Activated naive CD8-positive, alpha-beta T cell treated with anti-CD3 and anti-CD28 coated beads, Interleukin-2, amount 50 U/mL, for 16 hours (primary cell): ENCODE data around the gene CA9.

Experiments
- DNase-seq: peaks from one replicate; pipeline ENCODE4 v3.0.0-alpha.2; 2020; ENCODE audit warnings: low read depth, low spot score

The CA9 gene

GRCh38 chr9:35651956-35652828, 21.5 kb upstream of the CA9 start:
- no peak for DNase-seq

GRCh38 chr9:35652829-35653209, 20.9 kb upstream of the CA9 start:
- DNase-seq: no peak

GRCh38 chr9:35653611-35654010, 20.1 kb upstream of the CA9 start:
- DNase-seq: no peak

- DNase-seq: no peak
Measured at GRCh38 chr9:35656348-35656747, 17.4 kb upstream of the CA9 start.

GRCh38 chr9:35656831-35657545, 16.7 kb upstream of the CA9 start:
- no peak for DNase-seq

GRCh38 chr9:35657546-35658136, 16.1 kb upstream of the CA9 start, which contains the start of gene RMRP:
Gene RMRP (minus strand): TSS chr9:35658019.
- peak; percentile 76 for DNase-seq

- DNase-seq: peak; percentile 58
Measured at GRCh38 chr9:35658137-35658967, 15.4 kb upstream of the CA9 start, which contains the start of gene CCDC107. Gene CCDC107 (plus strand): TSS chr9:35658292. CDS start chr9:35658380, 88 bp downstream.

GRCh38 chr9:35658968-35659220, 14.8 kb upstream of the CA9 start:
- DNase-seq: no peak

GRCh38 chr9:35659340-35659739, 14.4 kb upstream of the CA9 start:
- DNase-seq: no peak

GRCh38 chr9:35660966-35661415, 12.7 kb upstream of the CA9 start:
- no peak for DNase-seq

- DNase-seq: no peak
Measured at GRCh38 chr9:35661756-35662350, 11.9 kb upstream of the CA9 start.

GRCh38 chr9:35662437-35662836, 11.3 kb upstream of the CA9 start:
- DNase-seq: no peak

GRCh38 chr9:35664531-35665470, 8.9 kb upstream of the CA9 start, which contains the start of gene ARHGEF39:
Gene ARHGEF39 (minus strand): TSS chr9:35665195. CDS start chr9:35665169, 26 bp downstream.
- DNase-seq: no peak

- no peak for DNase-seq
Measured at GRCh38 chr9:35665471-35665818, 8.3 kb upstream of the CA9 start.

- DNase-seq: no peak
Measured at GRCh38 chr9:35666045-35666444, 7.7 kb upstream of the CA9 start.

- DNase-seq: no peak
Measured at GRCh38 chr9:35666549-35666948, 7.2 kb upstream of the CA9 start.

GRCh38 chr9:35667939-35668338, 5.8 kb upstream of the CA9 start:
- no peak for DNase-seq

GRCh38 chr9:35669331-35670145, 4.2 kb upstream of the CA9 start:
- DNase-seq: no peak

- no peak for DNase-seq
Measured at GRCh38 chr9:35674025-35674361, 265 bp downstream of the CA9 start.
